Esophagus muscularis mucosa (tissue), 4 donors: Measurements from ENCODE around the gene CD3E. TPM values are rescaled to one million over a fixed set of nuclear protein-coding genes. Genes with fewer than 3 reads are reported as not detected.

Source experiments
- DNase-seq: peaks from one replicate; pipeline ENCODE4 v3.0.0-alpha.2; 2017; ENCODE audit errors: extremely low spot score
- H3K27ac ChIP-seq, 4 donors: fragments of 200-600 bp; sonication (generic); replicated peaks in 1 of 4; 1 replicate in 3 of 4; 2 replicates in 1 of 4; pipeline ENCODE4 v1.5.1; 2016 to 2019; ENCODE audit warnings: mild to moderate bottlenecking in 1 of 4
- H3K27me3 ChIP-seq, 4 donors: fragments of 200-600 bp; sonication (generic); one replicate each; pipeline versions ENCODE4 v1.5.1 to v1.6.0; 2016 to 2019
- H3K36me3 ChIP-seq, 4 donors: fragments of 200-600 bp; sonication (generic); one replicate each; pipeline ENCODE4 v1.5.1; 2016 to 2019
- H3K4me1 ChIP-seq, 4 donors: fragments of 200-600 bp; sonication (generic); one replicate each; pipeline ENCODE4 v1.5.1; 2016 to 2019
- H3K4me3 ChIP-seq, 4 donors: fragments of 200-600 bp; sonication (generic); 1 replicate in 2 of 4; 2 replicates in 2 of 4; pipeline ENCODE4 v1.5.1; 2016 to 2019; ENCODE audit warnings: mild to moderate bottlenecking in 4 of 4, moderate library complexity in 1 of 4
- H3K9me3 ChIP-seq, 4 donors: fragments of 200-600 bp; sonication (generic); 1 replicate in 3 of 4; 2 replicates in 1 of 4; pipeline ENCODE4 v1.5.1; 2016 to 2019
- EP300 ChIP-seq: sonication (generic); formaldehyde crosslinking; IDR thresholded peaks from one replicate; pipeline ENCODE4 v1.6.1; 2017; ENCODE audit warnings: antibody characterized with exemption
- POLR2A ChIP-seq: fragments of 450-650 bp; IDR thresholded peaks from one replicate; pipeline ENCODE4 v1.6.1; 2017; ENCODE audit warnings: antibody characterized with exemption, moderate library complexity, mild to moderate bottlenecking, low read depth
- POLR2AphosphoS5 ChIP-seq, 2 donors: sonication (generic); formaldehyde crosslinking; IDR thresholded peaks; one replicate each; pipeline ENCODE4 v1.6.1; 2017; ENCODE audit warnings: antibody characterized with exemption in 2 of 2
- WGBS: methylation state at CpG from one replicate; pipeline ENCODE4 v1.1.5; 2018; 5-methylcytosine and 5-hydroxymethylcytosine counted together
- intact Hi-C: fragments of 100-400 bp; cut with DNase I; formaldehyde crosslinking; loops from one replicate; pipeline ENCODE4 v1.15.1; 2023
- total RNA-seq, 4 donors: library from RNA; depleted of rRNA; stranded (reverse); fragments of >200 nt; gene quantifications; one replicate each; pipeline versions ENCODE4 v1.1.0 to v1.2.1, GENCODE V29; 2016
- TF ChIP-seq, protein P1 (sequence below), 3 experiments: fragments of 200-600 bp in 2 of 3; fragments of 450-650 bp in 1 of 3; sonication (generic) in 2 of 3; IDR thresholded peaks; one replicate each; pipeline ENCODE4 v1.5.1; 2017 to 2019; ENCODE audit warnings: antibody characterized with exemption in 3 of 3, mild to moderate bottlenecking in 2 of 3, moderate library complexity in 1 of 3

CD3E gene
- total RNA-seq, 4 donors from 2014 or later, result 0.42 to 2.8 (median 0.96) TPM

DNA sequence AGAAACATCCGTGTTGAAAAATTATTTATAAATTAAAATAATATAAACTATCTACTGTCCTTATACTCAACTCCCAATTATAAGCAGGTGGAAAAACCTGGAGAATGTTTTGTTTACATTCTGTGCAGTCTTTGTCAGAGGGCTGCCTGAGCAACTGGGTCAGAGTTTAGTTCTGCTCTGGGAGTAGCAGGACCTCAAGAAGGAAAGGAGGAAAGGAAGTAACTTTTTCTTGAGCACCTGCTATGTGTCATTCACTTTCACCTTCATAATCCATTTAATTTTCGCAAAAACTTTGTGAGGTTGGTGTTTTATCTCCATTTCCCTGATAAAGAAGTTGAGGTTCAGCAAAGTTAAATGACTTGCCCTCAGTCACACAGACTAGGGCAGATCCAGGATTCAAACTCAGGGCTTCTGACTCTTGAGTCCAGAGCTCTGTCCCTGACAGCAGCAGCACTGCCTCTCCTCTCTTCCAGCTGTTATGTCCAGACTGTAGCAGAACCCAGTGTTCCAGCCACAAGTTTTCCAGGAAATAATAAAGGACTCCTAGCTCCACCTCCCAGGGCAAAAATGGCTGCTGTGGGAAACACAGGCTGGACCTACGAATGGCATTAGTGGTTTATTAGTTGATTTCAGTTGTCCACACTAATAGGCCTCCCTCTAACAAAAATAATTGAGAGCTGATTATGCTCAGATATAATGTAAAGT lies 6.4 kb downstream of the CD3E start:
- H3K4me1 ChIP-seq, result peaks cover 0 to 10% (median 8%) of the 10 kb centered on the region in 4 donors
- DNase-seq, result peak; percentile 60
- no peak for TF ChIP-seq POLR2AphosphoS5 (IDR thresholded peaks at IDR 0.05)
- TF ChIP-seq, protein P1, sequence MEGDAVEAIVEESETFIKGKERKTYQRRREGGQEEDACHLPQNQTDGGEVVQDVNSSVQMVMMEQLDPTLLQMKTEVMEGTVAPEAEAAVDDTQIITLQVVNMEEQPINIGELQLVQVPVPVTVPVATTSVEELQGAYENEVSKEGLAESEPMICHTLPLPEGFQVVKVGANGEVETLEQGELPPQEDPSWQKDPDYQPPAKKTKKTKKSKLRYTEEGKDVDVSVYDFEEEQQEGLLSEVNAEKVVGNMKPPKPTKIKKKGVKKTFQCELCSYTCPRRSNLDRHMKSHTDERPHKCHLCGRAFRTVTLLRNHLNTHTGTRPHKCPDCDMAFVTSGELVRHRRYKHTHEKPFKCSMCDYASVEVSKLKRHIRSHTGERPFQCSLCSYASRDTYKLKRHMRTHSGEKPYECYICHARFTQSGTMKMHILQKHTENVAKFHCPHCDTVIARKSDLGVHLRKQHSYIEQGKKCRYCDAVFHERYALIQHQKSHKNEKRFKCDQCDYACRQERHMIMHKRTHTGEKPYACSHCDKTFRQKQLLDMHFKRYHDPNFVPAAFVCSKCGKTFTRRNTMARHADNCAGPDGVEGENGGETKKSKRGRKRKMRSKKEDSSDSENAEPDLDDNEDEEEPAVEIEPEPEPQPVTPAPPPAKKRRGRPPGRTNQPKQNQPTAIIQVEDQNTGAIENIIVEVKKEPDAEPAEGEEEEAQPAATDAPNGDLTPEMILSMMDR (IDR thresholded peaks at IDR 0.05), result no peak
- no peak for TF ChIP-seq EP300
- TF ChIP-seq POLR2A, result no peak
- no peaks in the 10 kb centered on the region for H3K9me3 ChIP-seq
- H3K27ac ChIP-seq, result no peak overlapping the region
- WGBS, result 61% methylated on average over 3 of the region's 3 CpGs
- H3K36me3 ChIP-seq, result no peaks in the 10 kb centered on the region
- H3K27me3 ChIP-seq, result peaks cover 0 to 41% (median 6%) of the 10 kb centered on the region in 4 donors
- no peak overlapping the region for H3K4me3 ChIP-seq
- intact Hi-C loops, result no loop called here

DNA sequence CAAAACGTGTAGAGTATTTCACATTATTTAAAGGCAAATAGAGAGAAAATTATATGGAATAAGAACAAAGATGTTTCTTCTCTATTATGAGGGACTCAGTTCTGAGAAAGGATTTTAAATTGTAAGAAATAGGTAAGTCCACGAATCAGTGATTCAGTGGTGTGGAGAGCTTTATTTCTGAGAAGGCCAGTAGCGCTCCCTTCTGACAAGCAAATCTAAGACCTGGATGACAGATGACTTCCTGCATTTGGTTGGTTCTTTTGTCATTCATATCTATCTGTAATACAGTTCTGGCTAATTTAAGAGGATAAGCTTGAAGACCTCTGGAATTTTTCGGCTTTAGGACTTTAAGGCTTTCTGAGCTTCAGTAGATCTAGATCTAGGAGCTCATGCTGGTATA lies 7.0 kb downstream of the CD3E start:
- Histone ChIP-seq H3K27me3 (peaks cover 0 to 42% (median 6%) of the 10 kb centered on the region in 4 donors), H3K4me3 (no peak overlapping the region), H3K27ac (no peak overlapping the region), H3K36me3 (no peaks in the 10 kb centered on the region), H3K9me3 (no peaks in the 10 kb centered on the region), H3K4me1 (peaks cover 0 to 16% (median 14%) of the 10 kb centered on the region in 4 donors)
- no peak for DNase-seq
- TF ChIP-seq EP300, result no peak
- 73% methylated on average over 4 of the region's 4 CpGs for whole genome bisulfite sequencing
- intact Hi-C loops, result no loop called here

DNA sequence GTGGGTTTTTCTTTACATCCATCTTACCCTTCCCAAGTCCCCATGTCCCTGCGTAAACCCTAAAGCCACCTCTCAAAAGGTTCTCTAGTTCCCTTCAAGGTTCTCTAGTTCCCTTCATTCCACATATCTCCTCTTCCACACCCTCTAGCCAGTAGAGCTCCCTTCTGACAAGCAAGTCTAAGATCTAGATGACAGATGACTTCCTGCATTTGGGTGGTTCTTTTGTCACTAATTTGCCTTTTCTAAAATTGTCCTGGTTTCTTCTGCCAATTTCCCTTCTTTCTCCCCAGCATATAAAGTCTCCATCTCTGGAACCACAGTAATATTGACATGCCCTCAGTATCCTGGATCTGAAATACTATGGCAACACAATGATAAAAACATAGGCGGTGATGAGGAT lies 7.8 kb downstream of the CD3E start:
- peak; percentile 8 for DNase-seq
- intact Hi-C loops, result no loop called here
- Histone ChIP-seq H3K4me1 (peaks cover 3 to 22% (median 19%) of the 10 kb centered on the region in 4 donors), H3K27ac (no peak overlapping the region), H3K4me3 (no peak overlapping the region), H3K27me3 (peaks cover 0 to 50% (median 6%) of the 10 kb centered on the region in 4 donors), H3K9me3 (no peaks in the 10 kb centered on the region), H3K36me3 (no peaks in the 10 kb centered on the region)
- WGBS, result 85% methylated on average over 2 of the region's 2 CpGs
- TF ChIP-seq EP300, result no peak
- TF ChIP-seq POLR2A, result no peak
- no peak for TF ChIP-seq POLR2AphosphoS5 (IDR thresholded peaks at IDR 0.05)
- TF ChIP-seq, protein P1 (IDR thresholded peaks at IDR 0.05), result no peak

DNA sequence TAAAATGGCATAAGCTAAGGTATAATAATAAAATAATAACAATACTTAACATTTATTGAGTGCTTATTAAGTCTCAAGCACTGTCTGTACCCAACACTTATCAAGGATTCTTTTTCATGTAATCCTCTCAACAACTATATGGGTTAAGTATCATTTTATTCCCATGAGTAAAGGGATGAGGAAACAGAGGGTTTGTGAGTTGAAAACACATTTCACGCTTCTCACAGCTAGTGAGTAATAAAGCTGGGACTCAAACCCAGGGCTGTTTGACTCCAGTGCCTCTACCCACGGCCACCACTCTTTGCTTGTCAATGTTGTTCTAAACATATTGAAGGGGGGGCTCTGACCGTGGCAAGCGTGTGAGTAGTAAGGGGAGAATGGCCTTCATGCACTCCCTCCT lies 8.7 kb downstream of the CD3E start:
- TF ChIP-seq, protein P1 (IDR thresholded peaks at IDR 0.05), result no peak
- TF ChIP-seq POLR2A (no peak), EP300 (no peak), POLR2AphosphoS5 (IDR thresholded peaks at IDR 0.05) (no peak)
- intact Hi-C loops, result no loop called here
- H3K4me1 ChIP-seq, result peaks cover 3 to 22% (median 19%) of the 10 kb centered on the region in 4 donors
- H3K9me3 ChIP-seq, result no peaks in the 10 kb centered on the region
- DNase-seq, result no peak
- WGBS, result 63% methylated on average over 4 of the region's 4 CpGs
- peaks cover 0 to 50% (median 6%) of the 10 kb centered on the region in 4 donors for H3K27me3 ChIP-seq
- no peak overlapping the region for H3K4me3 ChIP-seq
- H3K36me3 ChIP-seq, result no peaks in the 10 kb centered on the region
- H3K27ac ChIP-seq, result no peak overlapping the region

DNA sequence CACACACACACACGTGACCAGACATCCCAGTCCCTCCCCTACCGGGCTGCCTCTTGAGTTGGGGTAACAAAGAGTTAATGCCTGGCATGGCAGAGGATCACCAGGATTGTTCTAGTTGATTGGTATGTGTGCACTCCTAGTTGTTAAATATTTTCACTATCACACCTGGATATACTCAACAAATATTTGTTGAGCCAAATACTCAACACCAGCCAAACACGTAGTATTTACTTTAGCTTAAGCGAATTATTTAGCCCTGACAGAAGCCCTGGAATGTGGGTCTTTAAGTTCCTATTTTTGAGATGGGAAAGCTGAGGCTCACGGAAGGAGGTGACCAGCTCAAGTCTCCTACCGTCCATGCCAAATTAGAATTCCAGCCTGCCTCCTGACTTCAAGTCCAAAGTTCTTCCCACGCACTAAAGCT lies 10.5 kb downstream of the CD3E start:
- Histone ChIP-seq H3K4me3 (no peak overlapping the region), H3K9me3 (no peaks in the 10 kb centered on the region), H3K4me1 (peaks cover 3 to 22% (median 19%) of the 10 kb centered on the region in 4 donors), H3K36me3 (no peaks in the 10 kb centered on the region), H3K27ac (no peak overlapping the region), H3K27me3 (peaks cover 0 to 50% (median 6%) of the 10 kb centered on the region in 4 donors)
- no peak for TF ChIP-seq POLR2AphosphoS5 (IDR thresholded peaks at IDR 0.05)
- no peak for TF ChIP-seq EP300
- TF ChIP-seq POLR2A, result no peak
- TF ChIP-seq, protein P1 (IDR thresholded peaks at IDR 0.05), result no peak
- 59% methylated on average over 7 of the region's 7 CpGs for WGBS
- intact Hi-C loops, result no loop called here
- no peak for DNase-seq
